Activated naive CD4-positive, alpha-beta T cell treated with anti-CD3 and anti-CD28 coated beads, Interleukin-2, amount 50 U/mL, for 16 hours (primary cell): ENCODE data around the gene EYA2.

ENCODE experiments used
- DNase-seq: peaks from one replicate; pipeline ENCODE4 v3.0.0-alpha.2; 2020

EYA2 gene

DNA sequence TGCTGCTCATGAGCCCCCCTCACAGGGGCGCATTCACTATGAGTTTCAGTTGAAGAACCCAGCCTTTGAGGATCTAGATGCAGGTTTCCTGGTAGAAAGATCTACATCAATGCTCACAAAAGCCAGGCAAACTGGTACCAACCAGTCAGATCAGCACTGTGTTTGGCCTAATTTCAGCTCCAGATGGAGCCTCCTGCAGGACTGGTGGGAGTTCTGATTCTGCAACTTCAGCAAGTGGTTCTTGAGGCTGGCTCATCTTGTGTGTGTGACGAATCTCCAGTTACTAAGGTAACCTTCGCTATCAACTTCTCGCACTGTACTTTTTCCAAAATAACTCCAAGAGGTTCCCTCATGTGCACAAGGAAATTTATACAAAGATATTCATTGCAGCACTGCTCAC is 343.1 kb downstream of the EYA2 start:
- DNase-seq = no peak
